ENCODE measurements around the gene GEMIN7. TPM values are rescaled to one million over a fixed set of nuclear protein-coding genes. Genes with fewer than 3 reads are reported as not detected.
A peak's percentile ranks its signal among the peaks of the same experiment; 100 is the strongest.

GEMIN7 gene
- total RNA-seq, 1 donor from 2014 or later: 18.3 TPM

DNA sequence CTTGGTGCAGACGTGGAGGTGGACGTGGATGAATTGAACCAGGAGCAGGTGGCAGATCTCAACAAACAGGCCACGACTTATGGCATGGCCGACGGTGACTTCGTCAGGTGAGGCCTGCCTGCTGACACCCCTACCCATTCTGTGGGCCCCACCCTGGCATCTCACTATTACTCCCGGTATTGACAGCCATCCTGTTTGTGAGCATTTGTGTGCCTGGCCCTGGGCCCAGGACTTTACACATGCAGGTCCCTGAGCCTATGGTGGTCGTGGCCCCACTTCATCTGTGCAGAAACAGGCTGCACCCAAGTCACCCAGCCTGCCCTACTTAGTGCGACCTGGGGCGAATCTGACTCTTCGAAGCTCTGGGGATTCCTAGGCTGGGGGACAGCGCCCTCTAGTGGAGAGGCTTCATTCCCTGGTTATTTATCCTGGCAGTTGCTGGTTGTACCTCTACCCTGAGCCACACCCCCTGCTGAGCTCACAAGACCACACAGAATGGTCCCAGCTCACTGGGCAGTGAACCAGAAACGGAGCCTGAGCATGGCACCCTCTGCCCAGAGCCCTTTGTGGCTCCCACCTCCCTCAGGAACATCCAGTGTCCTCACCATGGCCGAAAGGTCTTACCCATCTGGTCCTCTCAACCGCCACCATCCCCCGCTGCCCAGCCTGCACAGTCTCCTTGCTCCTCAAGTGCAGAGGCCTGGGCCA, 19.6 kb upstream of the GEMIN7 start:
- no peak for DNase-seq (ENCODE audit: low spot score)

DNA sequence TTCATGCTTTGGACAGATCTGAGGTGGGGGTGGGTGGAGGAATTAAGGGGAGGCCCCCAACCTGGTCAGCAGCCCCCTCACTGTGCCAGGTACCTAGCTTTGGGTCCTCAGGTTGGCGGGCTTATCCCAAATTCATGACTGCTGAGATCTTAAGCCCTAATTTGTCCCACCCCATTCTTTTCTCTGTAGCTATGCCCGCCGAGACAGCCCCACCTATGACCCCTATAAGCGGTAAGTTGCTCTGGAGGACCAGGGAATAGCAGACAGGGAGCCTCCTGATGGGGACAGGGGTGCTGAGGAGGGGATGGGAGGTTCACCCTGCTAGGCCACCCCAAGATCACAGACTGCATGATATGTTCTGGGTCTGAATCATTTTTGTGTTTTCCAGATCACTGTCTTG, 17.1 kb upstream of the GEMIN7 start:
- no peak for DNase-seq (ENCODE audit: low spot score)

DNA sequence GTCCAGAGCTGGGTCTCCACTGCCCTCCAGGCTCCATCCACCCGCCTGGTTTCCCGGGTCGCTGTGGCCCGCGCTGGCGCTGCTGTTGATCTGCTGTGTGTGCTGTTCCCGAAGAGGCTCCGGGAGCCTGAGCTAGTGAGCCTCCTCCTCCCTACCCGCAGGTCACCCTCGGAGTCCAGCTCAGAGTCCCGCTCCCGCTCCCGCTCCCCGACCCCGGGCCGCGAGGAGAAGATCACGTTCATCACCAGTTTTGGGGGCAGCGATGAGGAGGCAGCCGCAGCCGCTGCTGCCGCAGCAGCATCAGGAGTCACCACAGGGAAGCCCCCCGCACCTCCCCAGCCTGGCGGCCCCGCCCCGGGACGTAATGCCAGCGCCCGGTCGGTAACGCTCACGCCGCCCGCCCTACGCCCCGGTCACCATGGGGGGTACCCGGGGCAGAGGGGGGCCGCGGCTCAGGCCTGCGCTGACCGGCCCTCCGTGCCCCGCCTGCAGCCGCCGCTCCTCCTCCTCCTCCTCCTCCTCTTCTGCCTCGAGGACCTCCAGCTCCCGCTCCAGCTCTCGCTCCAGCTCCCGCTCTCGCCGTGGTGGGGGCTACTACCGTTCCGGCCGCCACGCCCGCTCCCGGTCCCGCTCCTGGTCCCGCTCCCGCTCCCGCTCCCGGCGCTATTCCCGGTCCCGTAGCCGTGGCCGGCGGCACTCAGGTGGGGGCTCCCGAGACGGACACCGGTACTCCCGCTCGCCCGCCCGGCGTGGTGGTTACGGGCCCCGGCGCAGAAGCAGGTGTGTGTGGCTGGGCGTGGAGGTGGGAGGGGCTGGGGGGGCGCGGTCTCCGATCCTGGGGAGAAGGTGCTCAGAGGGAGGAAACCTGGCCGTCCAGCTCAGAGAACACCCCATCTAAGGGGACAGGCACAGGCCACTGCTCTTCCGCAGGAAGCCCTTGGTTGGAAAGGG, 14.9 kb upstream of the GEMIN7 start:
- DNase-seq (ENCODE audit: low spot score): no peak

DNA sequence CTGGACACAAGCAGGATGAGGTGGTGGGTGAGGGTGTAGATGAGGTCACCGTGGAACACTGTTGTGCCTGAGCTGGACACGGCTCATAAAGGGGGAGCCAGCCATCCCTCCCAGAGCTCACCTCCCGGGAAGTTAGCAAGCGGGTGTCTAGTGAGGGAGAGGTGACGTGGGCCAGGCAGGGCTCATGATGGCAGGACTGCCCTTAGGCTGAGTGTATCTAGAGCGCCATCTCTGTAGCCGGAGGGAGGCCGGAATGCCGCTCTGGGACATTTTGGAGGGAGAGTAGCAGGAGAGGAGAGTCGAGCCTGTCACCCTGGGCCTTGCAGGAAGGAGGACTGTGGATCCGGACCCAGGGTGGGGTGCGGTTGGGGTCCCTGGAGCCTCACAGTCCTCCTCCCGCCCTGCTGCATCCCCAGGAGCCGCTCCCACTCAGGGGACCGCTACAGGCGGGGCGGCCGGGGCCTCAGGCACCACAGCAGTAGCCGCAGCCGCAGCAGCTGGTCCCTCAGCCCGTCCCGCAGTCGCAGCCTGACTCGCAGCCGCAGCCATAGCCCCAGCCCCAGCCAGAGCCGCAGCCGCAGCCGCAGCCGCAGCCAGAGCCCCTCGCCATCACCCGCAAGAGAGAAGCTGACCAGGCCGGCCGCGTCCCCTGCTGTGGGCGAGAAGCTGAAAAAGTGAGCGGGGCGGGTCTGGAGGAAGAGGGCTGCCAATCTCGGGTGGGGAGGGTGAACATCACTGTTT, 12.0 kb upstream of the GEMIN7 start:
- no peak for DNase-seq (ENCODE audit: low spot score)

DNA sequence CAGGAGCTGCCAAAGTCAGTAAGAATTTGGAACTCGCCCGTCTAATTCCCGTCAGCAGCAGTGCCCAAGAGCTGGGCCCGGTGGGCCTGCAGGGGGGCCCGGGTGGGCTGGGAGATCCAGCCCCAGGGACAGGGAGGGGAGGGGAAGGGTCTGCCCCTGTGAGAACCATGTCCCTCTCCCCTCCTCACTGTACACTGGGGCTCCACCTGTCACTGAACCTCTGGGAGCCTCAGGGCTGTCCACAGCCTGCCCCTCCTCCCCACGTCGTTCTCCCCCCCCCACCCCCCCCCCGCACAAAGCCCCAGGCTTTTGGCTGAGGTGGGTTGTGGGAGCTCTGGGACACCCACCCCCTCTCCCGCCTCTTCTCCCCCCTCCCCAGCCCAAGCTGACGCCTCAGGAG, 11.0 kb upstream of the GEMIN7 start:
- DNase-seq (ENCODE audit: low spot score): no peak

DNA sequence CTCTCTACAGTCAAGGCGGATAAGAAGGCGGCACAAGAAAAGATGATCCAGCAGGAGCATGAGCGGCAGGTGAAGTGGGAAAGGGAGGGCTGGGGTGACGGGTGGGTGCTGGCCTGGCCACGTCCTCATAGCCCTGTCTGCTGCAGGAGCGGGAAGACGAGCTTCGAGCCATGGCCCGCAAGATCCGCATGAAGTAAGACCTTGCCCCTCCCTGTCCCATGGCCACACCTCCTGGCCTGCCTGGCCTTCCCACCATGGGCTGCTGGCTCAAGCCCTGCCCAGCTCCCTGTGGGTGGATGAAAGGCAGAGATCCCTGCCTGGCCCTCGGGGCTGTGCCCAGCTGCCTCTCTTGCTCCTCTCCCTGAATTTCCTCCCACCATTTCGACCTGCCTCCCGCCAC, 10.0 kb upstream of the GEMIN7 start:
- no peak for DNase-seq (ENCODE audit: low spot score)

DNA sequence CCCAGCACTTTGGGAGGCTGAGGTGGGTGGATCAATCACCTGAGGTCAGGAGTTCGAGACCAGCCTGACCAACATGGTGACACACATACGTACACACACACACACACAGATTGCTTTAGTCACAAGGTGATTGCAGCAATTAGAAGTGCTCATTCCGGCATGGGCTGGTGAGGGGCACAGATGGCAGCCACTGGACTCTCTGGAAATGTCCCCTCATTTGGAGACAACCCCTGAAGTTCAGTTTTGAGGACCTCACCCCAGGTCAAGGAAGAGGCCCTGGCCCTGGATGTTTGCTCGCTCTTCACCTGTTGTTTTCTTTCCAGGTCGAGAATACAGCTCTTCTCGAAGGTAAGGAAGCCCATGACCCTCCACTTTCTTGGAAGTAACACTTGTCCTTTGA, 8.8 kb upstream of the GEMIN7 start:
- no peak for DNase-seq (ENCODE audit: low spot score)

DNA sequence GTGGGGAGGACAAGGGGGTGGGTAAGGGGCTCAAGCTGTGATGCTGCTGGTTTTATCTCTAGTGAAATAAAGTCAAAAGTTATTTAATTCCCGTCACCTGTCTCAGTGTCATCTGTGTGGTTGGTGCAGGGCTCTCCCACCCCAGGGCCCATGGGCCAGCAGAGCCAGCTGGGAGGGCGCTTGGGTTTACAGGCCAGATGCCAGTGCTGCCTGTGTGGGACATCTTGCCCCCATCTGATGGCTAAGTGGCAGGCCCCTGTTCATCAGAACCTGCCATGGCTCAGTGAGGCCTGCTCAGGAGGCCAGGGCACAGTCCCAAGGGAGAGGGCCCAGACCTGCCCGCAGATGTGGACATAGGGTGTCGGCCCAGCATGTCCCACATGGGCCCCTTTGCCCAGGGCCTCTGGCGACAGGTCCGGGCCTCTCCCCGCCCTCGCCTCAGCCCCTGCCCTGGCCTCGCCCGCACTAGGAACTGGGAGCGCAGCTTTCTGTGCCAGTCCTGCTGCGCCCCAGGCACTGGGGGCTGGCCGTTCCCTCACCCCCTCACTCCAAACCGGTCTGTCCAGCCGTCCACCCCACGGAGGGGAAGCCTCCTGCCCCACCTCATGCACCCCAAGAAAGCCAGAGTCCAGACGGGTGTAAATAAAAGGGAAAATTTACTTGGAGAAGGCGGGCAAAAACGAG, 8.1 kb upstream of the GEMIN7 start:
- DNase-seq (ENCODE audit: low spot score): no peak

DNA sequence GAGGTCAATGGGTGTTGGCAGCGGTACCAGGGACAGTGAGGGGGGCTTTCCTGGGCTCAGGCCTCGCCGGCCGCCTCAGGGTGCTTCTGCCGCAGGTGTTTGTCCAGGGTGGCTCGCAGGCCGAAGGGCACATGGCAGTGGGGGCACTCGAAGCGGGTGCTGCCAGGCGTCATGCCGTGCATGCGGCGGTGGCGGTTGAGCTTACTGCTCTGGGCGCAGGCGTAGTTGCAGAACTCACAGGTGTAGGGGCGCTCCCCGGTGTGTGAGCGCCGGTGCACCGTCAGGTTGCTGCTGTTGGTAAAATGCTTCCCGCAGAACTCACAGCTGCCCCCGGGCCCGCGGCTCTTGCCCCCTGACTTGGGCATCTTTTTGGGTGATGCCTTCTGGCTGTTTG, 7.5 kb upstream of the GEMIN7 start:
- no peak for DNase-seq (ENCODE audit: low spot score)

DNA sequence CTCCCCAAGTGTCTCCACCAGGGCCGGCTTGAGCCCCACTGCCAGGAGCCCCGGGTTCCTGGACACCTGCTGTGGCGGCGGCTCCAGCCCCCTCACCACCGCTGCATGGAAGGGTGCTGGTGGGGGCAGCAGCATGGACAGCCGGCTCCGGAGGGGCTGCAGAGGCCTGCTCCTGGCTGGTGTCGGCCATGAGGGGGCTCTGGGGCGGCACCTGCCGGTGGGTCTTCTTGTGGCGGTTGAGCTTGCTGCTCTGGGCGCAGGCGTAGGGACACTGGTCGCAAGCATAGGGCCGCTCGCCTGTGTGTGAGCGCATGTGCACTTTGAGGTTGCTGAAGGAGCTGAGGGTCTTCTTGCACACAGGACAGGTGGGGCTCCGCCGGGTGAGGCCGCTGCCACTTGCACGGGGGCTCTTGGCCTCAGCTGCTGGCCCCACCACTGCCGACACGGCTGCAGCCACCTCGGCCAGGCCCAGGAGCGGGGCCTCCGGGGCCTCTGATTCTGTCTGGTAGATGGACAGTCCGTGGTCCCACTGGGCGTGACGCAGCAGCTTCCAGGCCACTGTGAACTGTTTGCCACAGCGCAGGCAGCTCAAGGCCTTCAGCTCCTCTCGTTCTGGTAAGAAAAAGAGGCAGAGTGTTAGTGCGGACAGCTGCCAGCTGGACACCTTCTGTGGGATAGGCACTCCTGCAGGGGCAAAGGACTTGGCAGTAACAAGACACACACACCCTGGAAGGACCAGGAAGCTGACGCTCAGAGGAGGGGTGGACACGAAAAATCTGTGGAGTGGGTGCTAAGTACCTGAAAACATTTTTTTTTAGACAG, 6.9 kb upstream of the GEMIN7 start:
- DNase-seq (ENCODE audit: low spot score): no peak

DNA sequence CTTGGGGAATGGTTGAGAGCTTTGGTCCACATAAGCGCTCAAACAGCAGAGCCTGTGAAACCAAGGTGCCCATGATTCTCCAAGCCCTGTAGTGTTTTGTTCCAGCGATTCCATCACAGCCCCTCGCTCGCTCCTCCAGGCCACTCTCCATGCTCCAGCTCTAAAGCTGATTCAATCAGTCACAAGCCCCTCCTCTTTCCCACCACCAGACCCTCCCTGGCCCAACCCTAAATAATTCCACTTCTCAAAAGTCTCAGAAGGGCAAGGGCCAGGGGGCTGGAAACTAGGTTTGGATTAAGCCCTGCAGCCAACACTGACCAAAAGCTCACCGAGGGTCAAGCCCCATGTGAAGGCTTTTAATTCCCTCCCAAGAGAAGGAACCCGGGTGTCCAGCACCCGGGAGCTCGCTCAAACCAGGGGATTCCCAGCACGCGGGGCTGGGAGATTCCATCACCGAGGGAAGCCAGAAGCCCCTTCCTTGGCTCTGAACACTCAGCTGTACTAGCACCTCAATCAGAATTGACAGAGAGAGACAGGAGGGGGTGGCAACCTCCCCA, 4.2 kb upstream of the GEMIN7 start:
- no peak for DNase-seq (ENCODE audit: low spot score)

DNA sequence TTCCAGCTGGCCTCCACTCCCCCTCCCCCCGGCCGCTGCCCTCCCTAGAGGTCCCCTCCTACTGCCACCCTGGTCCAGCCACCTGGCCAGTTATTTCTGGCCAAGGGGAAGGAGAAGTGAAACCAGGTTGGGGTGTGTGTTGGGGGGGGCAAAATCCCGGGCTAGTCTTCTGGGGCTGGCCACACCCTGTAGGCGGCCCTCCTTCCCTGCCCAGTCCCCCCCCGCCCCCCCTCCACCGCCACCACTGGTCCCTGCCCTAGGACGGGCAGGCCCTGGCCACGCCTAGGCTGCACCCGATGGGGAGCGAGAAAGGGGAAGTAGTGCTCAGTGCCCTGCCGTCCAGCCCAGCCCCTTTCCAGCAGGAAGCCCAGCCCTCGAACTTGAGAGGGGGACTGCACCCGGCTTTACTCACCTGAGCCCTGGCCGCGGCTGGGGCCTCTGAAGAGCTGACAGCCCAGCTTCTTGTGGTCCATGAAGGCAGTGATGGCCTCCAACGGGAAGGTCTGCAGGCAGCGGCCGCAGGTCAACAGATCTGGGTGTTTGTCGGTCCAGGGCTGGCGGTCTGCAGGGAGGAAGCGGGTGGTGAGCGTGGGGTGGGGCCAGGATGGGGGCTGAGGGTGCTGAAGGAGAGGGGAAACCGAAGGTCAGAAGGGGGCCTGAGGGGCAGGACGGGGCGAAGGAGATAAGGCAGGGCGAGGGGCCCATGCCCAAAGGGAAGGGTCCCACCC, 3.6 kb upstream of the GEMIN7 start:
- peak; percentile 93 for DNase-seq (ENCODE audit: low spot score)

DNA sequence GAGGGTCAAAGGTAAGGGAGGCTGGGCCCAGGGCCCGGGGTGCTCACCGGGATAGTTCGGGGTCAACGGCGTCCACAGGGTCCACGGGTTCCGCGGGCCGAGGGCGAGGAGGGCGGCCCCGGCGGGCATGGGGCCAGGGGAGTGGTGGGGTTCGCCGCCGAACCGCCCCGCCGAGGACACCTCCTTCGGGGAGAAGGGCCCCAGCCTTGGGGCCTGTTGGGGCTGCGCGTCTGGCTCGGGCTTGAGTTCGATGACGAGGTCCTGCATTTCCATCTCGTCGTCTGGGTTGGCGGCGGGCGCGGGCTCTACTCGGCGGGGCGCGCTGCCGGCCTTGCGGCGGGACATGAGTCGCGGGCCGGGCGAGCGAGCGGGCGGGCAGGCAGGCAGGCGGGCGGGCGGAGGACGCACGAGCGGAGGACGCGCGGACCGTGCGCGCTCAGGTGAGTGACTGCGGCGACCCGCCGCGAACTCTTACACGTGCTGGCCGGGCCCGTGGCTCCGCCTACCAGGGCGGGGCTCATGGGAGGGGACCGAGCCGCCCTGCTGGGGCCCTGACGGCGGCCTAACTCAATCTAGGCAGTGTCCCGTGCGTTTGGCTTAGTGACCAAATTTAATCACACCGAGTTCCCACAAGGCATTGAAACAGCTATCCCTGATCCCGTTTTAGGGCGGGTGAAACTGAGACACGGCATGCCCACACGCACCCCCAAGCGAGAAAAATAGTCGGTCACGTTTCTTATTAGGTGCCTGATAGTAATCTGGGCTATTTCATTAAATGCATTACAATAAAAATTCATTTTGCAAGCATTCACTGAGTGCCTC, 2.8 kb upstream of the GEMIN7 start, which contains the start of gene ZNF296:
Gene ZNF296, minus strand, starts transcription at position 450 of the 822 bp plus-strand sequence. Its CDS starts 105 bp downstream, at position 345.
- no peak for DNase-seq (ENCODE audit: low spot score)

DNA sequence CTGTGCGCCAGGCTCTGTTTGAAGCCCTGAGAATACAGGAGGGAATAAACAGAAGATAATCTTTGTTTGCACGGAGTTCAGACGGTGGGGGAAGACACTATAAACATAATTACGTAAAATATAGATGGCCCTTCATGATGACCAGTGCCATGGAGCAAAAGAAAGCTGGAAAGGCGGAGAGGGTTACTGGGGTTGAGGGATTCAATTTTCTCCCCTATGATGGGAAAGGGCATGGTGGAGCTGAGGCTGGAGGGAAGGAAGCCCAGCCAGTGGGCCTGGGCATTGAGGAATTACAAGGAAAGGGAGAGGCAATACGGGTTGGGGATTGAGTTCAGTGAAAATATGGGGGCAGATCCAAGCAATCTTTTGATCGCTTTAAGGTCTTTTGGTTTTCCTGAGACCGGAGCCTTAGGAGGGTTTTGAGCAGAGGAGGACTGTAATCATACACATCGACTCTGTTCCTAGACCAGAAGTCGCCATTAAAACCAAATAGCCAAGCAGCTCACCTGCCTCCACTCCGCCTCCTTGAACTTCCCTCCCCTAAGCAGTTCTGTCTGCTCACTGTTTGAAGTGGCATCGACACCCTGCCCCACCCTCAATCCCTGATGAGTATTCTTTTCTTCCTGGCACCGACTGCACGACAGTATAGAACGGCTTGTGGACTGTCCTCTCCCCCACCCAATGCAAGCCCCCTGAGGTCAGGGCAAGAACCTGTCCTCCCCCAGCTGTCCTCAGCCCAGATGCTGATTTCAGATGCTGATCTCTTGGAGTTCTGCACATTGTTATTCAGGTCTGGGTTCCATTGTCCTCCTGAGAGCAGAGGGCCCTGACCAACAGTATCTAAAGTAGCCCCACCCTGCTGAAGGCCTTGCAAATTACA, 2.0 kb upstream of the GEMIN7 start:
- no peak for DNase-seq (ENCODE audit: low spot score)

DNA sequence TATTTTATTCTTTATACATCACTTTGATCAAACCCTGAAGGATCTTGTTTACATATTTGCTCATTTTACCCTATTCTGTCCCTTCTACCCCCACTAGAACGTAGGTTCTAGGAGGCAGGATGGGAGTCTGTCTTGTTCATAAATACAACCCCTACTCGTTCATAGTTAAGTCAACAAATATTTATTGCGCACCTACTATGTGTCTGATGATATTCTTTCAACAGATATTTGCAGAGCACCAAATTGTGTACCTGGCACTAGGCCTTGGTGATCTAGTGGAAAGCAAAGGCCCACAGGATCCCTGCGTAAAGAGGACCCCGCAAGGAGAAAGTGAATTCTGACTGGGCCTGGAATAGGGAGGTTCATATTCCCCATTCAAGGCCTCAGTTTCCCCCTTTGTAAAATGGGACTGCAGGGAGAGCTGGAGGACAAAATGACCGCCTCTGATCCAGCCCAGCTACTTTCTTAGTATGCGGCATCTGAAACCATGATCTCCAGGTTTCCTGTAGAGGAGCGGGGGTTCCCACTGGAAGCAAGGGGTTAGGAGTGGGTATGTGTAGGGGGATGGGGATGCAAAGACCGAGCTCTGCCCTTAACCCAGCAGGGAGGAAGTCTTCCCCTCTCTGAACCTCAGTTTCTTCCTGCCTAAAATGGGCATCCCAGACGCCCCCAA, 534 bp upstream of the GEMIN7 start:
- no peak for DNase-seq (ENCODE audit: low spot score)

DNA sequence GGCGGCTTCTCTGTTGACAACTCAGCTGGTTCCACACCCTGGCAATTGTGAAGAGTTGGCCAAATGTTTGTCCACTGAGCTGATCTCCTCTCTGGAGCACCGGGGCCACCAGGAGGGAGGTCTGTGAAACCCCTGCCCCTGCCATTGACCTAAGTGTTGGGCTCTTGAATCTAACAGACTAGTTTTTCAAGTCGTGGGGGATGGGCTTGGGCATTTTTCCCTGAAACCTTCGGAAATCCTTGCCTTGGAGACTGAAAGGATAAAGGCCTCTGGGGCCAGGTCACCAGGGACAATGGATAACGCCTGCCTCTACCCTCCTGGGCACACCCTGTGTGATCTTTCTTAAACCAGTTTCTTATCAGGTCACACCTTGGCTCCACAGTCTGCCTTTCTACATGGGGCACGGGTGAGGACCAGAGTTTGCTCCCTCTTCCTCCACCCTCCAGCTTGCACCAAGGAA, 881 bp downstream of the GEMIN7 start:
- no peak for DNase-seq (ENCODE audit: low spot score)

DNA sequence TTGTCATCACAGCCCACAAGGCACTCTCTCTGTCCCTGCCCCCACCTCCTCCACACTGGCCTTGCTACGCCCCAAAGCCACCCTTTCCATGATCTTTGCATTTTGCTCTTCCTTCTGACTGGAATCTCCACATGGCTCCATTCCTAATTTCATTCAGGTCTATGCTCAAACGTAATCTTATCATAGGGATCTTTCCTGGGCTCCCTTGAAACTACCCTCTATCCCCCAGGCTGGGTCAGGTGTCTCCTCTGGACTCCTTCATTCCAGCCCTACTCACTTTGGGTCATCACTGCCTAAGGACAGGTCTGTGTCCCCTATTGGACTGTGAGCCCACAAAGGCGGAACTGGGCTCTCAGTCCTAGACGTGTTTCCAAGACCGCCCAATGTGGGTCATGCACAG, 3.1 kb downstream of the GEMIN7 start:
- no peak for DNase-seq (ENCODE audit: low spot score)
